Mesenteric fat pad (tissue), 1 donor: ENCODE measurements around the gene MRAS. TPM values are rescaled to one million over a fixed set of nuclear protein-coding genes. Genes with fewer than 3 reads are reported as not detected.

Experiments used
- DNase-seq: peaks from one replicate; pipeline ENCODE4 v3.0.0-alpha.2; 2020; ENCODE audit warnings: low spot score
- long read RNA-seq: library from polyadenylated mRNA; unstranded; transcript quantifications from one replicate; pipeline ENCODE4 v2.0.0, GENCODE V29; 2020
- total RNA-seq: library from RNA; stranded (reverse); fragmentation: NEBNext Ultra II Directional; extraction: Animal tissue kit (Norgen Biotek cat#: 25700); gene quantifications from one replicate; pipeline ENCODE4 v1.2.1, GENCODE V29; 2021
- donor health status: DM: yes; HTN: yes; CAD: no.

Gene MRAS
- 232 TPM for total RNA-seq
- long read RNA-seq, full-length matches to known transcripts, result 47 of 192 reads
- long read RNA-seq, partial matches to known transcripts, result 27 of 192 reads
- long read RNA-seq, other reads (novel, unspliced or antisense), result 118 of 192 reads

DNA sequence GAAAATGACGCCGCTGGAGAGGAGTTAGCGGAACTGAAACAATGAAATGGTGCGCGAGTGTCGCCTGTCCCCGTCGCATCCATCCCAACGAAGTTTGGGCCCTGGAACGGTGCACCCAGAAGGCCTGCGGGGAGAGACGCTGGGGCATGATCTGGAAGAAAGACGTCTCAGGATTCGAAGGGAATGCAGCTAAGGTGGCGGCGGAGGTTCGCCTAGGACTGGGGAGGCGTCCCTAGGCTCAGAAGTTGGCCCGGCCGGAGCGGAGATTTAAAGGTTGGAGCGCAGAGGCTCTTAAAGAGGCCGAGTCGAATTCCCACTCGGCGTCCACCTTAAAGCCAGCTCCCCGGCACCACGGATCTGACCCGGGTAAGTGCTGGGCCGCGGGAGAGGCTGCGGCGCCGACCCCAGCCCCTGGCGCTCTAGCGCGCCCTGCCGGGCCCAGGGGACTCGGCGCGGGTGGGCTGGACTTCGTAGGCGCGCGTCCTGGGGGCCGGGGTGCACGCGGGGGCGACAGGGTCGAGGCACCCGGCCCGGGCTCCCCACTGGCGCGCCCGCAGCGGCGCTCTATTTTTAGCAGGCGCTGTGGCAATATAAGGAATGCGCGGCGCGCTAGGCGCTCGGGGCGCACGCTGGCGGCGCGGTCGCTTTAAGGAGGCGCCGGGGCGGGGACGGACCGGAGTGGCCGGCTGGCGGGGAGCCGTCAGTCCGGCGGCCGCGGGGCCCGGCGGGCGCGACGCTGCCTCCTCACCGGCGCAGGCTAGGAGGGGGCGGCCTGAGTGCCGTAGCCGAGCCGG is at the start of gene MRAS:
Gene MRAS (plus strand): TSS at position 620 of the 794 bp plus-strand sequence. CDS start 24,305 bp downstream, outside the sequence.
- peak; percentile 93 for DNase-seq

GRCh38 chr3:138300647-138301046 is 47.7 kb upstream of the MRAS start:
- DNase-seq, result no peak

- no peak for DNase-seq
Observed at GRCh38 chr3:138303474-138303873, 44.9 kb upstream of the MRAS start.

- no peak for DNase-seq
Observed at GRCh38 chr3:138307899-138308298, 40.5 kb upstream of the MRAS start.

GRCh38 chr3:138308783-138309182 is 39.6 kb upstream of the MRAS start:
- DNase-seq, result no peak

GRCh38 chr3:138310494-138310893 is 37.9 kb upstream of the MRAS start:
- DNase-seq, result no peak

GRCh38 chr3:138314751-138315150 is 33.6 kb upstream of the MRAS start:
- DNase-seq, result no peak

GRCh38 chr3:138317687-138318086 is 30.7 kb upstream of the MRAS start:
- DNase-seq, result no peak

- DNase-seq, result no peak
Observed at GRCh38 chr3:138323971-138324370, 24.4 kb upstream of the MRAS start.

DNA sequence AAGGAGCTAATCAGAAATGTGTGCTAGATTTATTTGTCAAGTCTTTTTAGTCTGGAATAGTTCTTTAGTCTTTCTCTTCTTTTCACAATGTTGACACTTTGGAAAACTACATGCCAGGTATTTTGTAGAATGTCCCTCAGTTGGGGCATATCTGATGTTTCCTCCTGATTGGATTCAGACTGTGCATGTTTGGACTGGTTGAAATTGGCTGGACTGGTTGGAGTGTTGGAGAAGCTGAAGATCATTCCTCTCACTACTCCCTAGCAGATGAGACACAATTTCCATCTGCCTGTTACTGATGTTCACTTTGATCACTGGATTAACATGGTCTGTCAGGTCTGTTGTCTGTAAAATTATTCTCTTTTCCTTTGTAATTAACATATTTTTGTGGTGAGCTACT is 22.4 kb upstream of the MRAS start:
- no peak for DNase-seq

DNA sequence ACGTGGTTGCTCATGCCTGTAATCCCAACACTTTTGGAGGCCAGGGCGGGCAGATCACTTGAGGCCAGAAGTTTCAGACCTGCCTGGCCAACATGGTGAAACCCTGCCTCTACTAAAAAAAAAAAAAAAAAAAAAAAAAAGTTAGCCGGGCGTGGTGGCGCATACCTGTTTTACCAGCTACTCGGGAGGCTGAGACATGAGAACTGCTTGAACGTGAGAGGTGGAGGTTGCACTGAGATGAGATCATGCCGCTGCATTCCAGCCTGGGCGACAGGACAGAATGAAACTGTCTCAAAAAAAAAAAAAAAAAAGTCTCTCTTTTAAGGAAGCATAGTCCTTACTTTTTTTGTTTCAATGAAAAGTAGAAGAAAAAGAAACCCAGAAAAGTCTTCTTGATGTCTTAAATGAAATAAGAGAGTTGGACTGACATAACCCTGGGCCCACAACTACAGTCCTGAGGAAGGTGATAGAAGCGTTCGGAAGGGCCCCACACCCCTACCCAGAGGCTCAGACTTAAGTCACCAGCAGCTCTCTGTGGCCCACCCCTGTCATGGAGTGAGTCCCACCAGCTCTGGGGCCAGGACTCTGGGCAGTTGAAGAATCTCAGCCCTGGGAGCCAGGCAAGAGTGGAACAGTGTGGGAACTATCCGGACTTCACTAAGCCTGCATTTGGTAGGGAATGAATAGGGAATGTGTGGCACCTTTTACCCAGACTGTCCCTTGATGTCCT is 21.3 kb upstream of the MRAS start:
- DNase-seq, result no peak

- no peak for DNase-seq
Observed at GRCh38 chr3:138327831-138328230, 20.5 kb upstream of the MRAS start.

DNA sequence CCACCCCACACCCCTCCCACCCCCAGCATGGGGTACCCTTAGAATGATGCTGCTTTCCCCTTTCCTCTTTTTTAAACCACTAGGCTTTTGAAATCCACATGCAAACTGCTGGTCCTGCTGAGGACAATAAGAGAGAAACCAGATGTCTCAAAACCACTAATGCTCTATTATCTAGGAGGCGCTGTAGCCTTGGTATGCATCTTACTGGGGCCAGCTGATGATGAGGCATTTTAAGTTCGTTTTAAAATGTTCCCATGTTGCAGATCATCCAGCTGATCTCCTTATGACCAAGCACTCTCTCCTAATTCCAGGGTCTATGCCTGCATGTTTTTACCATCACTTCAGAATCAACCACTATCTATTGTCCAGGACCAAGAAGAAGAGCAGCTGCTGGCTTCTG is 20.0 kb upstream of the MRAS start:
- DNase-seq, result no peak

DNA sequence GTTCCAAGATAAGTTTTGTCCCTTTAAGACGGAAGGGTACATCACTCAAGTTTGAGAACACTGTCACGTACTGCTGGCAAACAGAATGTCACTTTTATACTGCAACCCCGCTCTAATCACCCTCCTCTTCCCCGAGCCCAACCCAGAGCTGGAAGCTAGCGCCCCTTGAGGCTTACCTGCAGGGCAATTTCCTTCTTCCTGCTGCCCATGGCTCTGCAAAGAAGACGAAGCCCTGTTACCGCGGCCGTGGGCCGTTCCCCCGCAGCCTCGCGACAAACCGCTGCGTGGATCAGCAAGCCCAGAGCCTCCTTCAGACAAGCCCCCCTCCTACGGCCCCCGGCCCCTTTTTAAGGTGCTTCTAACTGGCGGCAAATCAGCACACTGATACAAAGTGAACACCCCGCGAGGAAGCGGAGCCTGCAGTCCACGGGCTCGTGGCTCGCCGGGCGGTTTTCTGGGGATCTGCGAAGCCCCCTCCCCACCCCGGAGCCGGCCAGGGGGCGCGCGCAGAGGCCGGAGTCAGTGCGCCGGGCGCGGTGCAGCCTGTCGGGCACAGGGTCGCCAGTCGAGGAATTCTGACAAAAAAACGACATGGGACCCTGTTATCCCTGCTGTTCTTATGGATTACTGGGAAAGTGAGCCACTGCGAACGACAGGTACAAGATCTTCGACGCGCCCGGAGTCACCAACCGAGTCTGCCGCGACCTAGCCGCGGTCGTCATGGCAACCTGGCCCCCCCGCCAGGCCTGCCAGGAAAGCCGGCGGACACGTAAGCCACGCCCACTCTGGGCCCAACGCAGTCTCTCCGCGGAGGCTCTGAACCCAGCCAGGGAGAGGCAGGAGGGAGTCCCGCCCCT is 19.0 kb upstream of the MRAS start, which contains the start of gene NME9:
Gene NME9 (minus strand): TSS at position 725 of the 857 bp plus-strand sequence. CDS start 516 bp downstream, at position 209.
- DNase-seq, result peak; percentile 93

DNA sequence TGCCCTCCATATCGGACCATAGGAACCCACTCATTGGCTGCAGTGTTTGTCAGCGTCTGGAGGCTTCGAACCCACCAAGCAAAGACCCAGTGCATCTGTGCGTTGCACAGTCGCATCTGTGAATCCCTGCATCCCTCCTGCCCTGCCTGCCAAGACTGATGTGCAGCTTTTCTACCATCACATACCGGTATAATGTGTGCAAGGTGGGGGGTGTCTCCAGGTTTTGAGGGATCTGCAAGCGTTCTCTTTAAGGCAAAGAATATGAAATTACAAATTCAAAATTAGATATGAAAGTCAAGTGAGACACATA is 18.4 kb upstream of the MRAS start:
- no peak for DNase-seq

GRCh38 chr3:138331143-138331894 is 17.1 kb upstream of the MRAS start:
- DNase-seq, result peak; percentile 26

- DNase-seq, result peak; percentile 8
Observed at GRCh38 chr3:138332472-138333073, 15.8 kb upstream of the MRAS start.

DNA sequence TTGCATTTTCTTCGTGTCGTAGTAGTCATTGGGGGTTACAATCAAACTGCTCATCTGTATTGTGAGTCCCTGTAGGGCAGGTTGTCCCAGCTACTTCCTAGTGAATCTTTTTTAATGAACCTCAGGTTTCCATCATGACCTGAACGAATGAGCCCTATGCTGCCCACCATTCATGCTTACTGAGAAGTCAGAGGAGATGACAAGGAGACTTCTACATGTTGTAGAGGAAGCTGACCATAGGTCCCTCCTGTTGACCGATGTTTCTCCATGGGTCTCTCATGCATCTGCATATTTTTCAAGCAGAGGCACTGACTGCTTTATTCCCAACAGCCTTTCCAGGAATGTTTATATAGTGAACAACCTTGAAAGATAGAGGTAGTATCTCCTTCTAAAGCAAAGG is 13.8 kb upstream of the MRAS start:
- DNase-seq, result no peak

DNA sequence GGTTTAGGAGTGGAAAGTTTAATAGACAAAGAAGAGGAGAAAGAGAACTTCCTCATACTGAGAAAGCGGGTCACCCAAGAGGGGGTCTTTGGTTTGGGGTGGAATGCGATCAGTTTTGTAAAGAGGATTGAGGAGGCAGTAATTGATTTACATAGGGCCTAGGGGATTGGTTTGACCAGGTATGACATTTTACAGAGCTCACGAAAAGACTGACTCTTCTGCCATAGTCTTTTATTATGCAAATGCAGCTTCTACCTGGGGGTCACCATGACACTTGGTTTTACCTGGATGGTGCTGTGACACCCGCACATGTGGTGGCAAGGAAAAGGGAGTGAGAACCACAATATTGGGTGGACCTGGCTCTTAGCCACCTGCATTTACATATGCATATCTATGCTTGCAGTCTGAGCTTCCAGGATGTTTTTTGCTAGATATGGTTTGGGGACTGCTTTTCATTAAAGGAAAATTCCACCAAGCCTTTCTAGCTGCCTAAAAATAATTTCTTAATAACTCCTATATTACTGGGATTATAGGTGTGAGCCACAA is 11.9 kb upstream of the MRAS start:
- peak; percentile 6 for DNase-seq

GRCh38 chr3:138338244-138338643 is 10.1 kb upstream of the MRAS start:
- DNase-seq, result peak; percentile 26
